NCI-H2081 (cell line): ENCODE measurements around the gene CMTM5.

Experiments
- DNase-seq, 2 experiments: peaks; one replicate each; lab custom pipeline; 2025; lab: John Stamatoyannopoulos, UW

Gene CMTM5, protein sequence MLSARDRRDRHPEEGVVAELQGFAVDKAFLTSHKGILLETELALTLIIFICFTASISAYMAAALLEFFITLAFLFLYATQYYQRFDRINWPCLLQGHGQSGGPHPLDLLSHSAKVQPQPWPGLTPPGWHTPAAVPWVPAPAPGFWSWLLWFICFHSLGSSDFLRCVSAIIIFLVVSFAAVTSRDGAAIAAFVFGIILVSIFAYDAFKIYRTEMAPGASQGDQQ

GRCh38 chr14:23376482-23377197 is at the start of gene CMTM5:
Gene CMTM5 (plus strand): TSS chr14:23377046. CDS start chr14:23377252, 206 bp downstream.
- no peak for DNase-seq

DNA sequence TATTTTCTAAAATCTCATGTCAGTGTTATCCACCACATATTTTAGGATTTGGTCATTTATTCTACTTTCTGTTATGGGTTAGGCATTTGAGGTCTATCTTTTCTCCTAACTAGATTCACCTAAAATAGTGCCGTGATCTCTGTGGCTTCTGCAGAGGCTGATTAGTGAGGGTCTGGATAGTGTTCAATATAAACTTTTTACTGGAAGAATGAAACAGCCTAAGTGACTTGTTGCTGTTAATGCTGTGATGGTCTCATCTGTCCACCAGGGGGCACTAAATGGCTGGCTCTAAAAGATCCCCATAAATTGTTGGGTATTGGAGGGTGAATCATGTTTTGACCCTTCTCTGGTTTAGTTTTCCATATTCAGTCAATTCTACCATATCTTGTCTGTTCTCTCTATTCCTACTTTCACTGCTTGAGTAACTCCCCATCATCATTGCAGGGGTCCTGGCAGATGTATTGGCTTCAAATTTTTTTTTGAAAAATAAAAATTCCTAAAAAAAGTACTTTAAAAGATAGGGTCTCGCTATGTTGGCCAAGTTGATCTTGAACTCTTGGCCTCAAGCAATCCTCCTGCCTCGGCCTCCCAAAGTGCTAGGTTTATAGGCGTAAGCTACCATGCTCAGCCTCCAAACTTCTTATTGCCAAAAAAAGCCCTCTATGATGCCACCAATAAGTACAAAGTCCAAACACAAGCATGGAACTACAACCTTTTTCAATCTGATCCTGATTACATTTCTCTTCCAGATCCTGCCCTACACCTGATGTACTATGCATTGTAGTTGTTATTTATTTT is 48.7 kb upstream of the CMTM5 start:
- DNase-seq = peak; percentile 56 to 68

GRCh38 chr14:23335623-23336022 is 41.2 kb upstream of the CMTM5 start:
- no peak for DNase-seq

GRCh38 chr14:23339506-23340268 is 37.2 kb upstream of the CMTM5 start:
- no peak for DNase-seq

DNA sequence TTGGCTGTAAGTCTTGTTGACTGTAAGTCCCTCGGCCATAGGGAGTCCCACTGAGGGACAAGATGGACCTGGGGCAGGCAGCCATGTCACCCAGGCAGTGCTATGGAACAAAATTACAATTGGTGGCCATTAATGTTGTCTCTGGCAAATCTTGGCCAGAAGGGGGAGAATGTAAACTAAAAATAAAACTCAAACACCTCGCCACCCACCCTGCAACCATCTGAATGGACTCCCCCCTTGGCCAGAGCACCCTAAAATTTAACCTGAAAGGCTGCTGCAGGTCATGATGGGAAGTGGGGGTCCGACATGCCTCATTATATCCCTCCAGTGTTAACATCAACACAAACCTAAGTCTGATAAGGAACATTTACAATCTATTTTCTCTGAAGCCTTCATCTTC is 32.4 kb upstream of the CMTM5 start:
- no peak for DNase-seq

GRCh38 chr14:23345987-23346692 is 30.7 kb upstream of the CMTM5 start:
- DNase-seq = no peak

- DNase-seq = no peak
Measured at GRCh38 chr14:23346693-23347405, 30.0 kb upstream of the CMTM5 start.

DNA sequence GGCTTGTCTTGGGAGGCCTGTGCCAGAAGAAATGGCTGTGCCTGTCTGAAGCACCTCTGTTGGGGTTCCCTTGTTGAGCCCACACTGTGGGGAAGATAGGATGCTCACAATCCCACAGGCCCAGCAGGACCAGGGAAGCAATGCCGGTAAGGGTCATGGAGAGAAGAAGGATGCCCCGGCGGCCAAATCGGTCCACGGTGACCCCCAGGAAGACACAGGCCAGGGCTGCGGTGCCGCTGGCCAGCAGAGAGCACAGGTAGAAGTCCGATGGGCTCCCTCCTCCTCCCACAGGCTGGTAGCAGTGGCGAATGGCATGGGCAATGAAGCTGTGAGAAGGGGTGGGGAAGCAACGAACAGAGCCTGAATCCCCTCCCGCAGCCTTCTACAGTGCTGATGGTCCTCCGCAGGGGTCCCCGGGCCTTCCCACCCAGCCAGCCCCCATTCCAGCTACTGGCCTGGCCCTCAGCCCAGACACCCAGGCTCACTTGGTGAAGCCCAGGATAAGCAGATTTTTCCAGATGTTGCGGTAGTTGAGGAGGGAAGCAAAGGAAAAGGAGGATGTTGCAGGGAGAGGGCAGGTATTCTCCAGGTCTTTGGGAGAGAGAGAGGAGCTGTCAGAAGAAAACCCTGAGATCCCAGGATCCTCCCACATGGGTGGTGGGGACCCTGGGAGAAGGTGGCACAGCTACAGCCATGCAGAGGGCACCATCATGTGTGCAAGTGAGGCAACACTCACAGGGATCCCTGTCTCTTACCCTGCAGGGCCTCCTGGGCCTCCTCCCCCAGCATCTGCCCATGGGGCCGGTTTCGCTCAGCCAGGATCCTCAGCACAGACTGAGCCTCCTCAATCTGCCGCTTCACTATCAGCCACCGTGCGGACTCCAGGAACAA is 29.2 kb upstream of the CMTM5 start:
- DNase-seq = no peak

- no peak for DNase-seq
Measured at GRCh38 chr14:23348297-23348655, 28.6 kb upstream of the CMTM5 start.

- DNase-seq = no peak
Measured at GRCh38 chr14:23349156-23349845, 27.5 kb upstream of the CMTM5 start.

DNA sequence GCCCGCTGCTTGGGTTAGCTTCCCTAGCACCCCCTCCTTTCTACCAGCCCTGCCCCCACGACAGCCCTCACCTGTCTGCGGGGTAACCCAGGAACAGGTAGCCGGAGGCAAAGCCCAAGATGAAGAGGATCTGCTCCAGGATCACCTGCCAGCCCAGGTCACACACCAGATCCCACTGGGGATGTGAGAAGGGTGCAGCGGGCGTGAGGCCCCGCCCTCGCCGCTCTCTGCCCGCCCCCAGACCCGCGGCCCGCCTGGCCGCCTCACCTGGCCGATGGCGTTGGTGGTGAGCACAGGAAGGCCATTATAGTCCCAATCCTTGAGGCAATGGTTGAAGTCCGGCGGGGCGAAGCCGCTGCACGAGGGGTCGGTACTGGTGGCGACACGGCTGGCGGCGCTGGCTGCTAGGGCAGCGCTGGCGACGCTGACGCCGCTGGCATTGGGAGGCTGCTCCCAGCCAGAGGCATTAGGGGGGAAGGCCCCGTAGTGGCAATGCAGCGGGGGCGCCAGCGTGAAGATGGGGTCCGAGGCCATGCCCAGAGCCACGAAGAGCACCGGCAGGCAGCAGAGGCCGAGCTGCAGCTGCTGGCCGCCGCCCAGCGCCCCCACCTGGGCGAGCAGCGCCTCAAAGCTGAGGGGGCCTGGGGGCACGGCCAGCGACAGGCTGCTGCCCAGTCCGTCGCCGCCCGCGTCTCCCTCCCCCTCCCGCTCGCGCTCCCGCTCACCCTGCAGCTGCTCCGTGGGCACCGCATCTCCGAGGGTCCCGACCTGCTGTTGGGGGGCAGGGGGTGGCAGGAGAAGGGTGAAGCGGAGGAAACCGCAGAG is 25.0 kb upstream of the CMTM5 start:
- DNase-seq = no peak

- DNase-seq = peak; percentile 12 to 34
Measured at GRCh38 chr14:23352506-23353432, 24.1 kb upstream of the CMTM5 start, which contains the start of gene SLC22A17. Gene SLC22A17 (minus strand): TSS chr14:23352887.

- DNase-seq = no peak
Measured at GRCh38 chr14:23353433-23353780, 23.4 kb upstream of the CMTM5 start.

- no peak for DNase-seq
Measured at GRCh38 chr14:23354990-23355389, 21.9 kb upstream of the CMTM5 start.

DNA sequence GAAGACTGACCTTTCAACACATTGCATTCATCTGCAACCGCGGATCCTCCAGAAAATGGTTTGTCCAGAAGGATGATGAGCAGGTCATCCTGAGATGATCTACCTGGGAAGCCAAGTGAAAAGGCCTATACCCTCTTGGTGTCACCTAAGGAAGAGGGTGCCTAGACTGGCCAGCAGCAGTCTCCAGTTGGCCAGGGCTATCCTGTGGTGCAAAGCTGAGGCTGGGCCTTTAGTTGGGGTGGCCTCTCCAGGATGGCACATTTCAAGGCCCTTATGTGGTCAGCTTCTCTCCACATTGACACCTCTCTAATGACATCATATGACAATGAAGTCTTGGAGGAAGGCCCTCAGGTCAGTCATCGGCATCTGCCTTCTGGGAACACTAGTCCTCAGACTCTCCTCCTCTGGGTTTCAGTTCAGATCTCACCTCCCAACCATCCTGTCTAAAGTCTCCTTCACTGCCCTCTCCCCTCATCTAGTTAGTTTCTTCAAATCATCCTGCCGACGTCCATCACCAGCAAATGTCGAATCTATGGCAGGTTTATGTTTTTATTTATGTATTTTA is 20.9 kb upstream of the CMTM5 start:
- DNase-seq = no peak

DNA sequence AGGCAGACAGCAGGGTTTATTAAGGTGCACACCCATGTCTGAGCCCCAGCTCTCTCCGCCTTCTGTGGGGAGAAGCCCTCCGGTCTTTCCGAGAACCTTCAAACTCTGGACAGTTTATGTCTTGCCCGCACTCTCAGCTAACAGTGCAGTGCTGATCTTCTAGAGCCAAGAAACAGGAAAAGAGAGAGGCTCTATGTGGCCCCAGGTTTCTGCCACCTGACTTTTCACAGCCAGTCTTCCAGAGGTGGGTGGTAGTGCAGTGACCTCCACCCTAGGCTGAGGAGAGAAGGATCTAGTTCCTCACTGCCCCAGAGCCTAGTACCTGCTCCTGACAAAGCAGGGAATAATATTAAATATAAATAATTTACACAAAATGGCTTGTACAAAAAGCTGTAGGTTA is 20.2 kb upstream of the CMTM5 start:
- DNase-seq = no peak

GRCh38 chr14:23357261-23357660 is 19.6 kb upstream of the CMTM5 start:
- no peak for DNase-seq
